ENCODE measurements around the gene WDR89. TPM values are rescaled to one million over a fixed set of nuclear protein-coding genes. Genes with fewer than 3 reads are reported as not detected.
"Not testable (repeated sequence)": the region's sequence is repeated elsewhere in the genome, so short reads cannot be mapped to it uniquely, and the experiment has no call there.

WDR89 gene
- total RNA-seq, 1 donor: 10.5 TPM

GRCh38 chr14:63633801-63634200, 7.9 kb downstream of the WDR89 start:
- Histone ChIP-seq H3K4me1 (ENCODE audit: insufficient read depth, low read length) (no peaks in the 10 kb centered on the region), H3K4me3 (ENCODE audit: insufficient read depth, low read length) (no peak overlapping the region), H3K27ac (ENCODE audit: low read depth, low read length) (no peak overlapping the region), H3K79me2 (ENCODE audit: insufficient read depth, low read length) (peaks cover 72% of the 10 kb centered on the region), H3K36me3 (ENCODE audit: insufficient read depth, low read length) (no peaks in the 10 kb centered on the region), H2AFZ (ENCODE audit: low read length) (no peak overlapping the region), H3K27me3 (ENCODE audit: insufficient read depth, low read length) (no peaks in the 10 kb centered on the region), H4K20me1 (ENCODE audit: insufficient read depth, low read length) (peaks cover 6% of the 10 kb centered on the region), H3K4me2 (ENCODE audit: insufficient read depth, low read length) (no peak overlapping the region), H3K9me3 (ENCODE audit: low read depth, low read length) (no peaks in the 10 kb centered on the region)
- TF ChIP-seq CTCF (IDR thresholded peaks at IDR 0.05; ENCODE audit: extremely low read depth, low read depth, low read length): no peak
- DNase-seq (ENCODE audit: insufficient read length, low spot score, missing footprints): no peak

GRCh38 chr14:63632932-63633514, 8.6 kb downstream of the WDR89 start:
- Histone ChIP-seq H3K4me3 (ENCODE audit: insufficient read depth, low read length) (no peak overlapping the region), H3K36me3 (ENCODE audit: insufficient read depth, low read length) (no peaks in the 10 kb centered on the region), H3K4me1 (ENCODE audit: insufficient read depth, low read length) (no peaks in the 10 kb centered on the region), H4K20me1 (ENCODE audit: insufficient read depth, low read length) (peaks cover 6% of the 10 kb centered on the region), H3K9me3 (ENCODE audit: low read depth, low read length) (no peaks in the 10 kb centered on the region), H3K4me2 (ENCODE audit: insufficient read depth, low read length) (no peak overlapping the region), H3K79me2 (ENCODE audit: insufficient read depth, low read length) (peaks cover 68% of the 10 kb centered on the region), H3K27me3 (ENCODE audit: insufficient read depth, low read length) (no peaks in the 10 kb centered on the region), H3K27ac (ENCODE audit: low read depth, low read length) (no peak overlapping the region), H2AFZ (ENCODE audit: low read length) (no peak overlapping the region)
- peak; percentile 68 for TF ChIP-seq CTCF (IDR thresholded peaks at IDR 0.05; ENCODE audit: extremely low read depth, low read depth, low read length)
- no peak for DNase-seq (ENCODE audit: insufficient read length, low spot score, missing footprints)

GRCh38 chr14:63624701-63625100, 17.0 kb downstream of the WDR89 start:
- no peak overlapping the region for H3K4me2 ChIP-seq (ENCODE audit: insufficient read depth, low read length)

GRCh38 chr14:63624203-63624602, 17.5 kb downstream of the WDR89 start:
- no peak overlapping the region for H2AFZ ChIP-seq (ENCODE audit: low read length)
- no peak for DNase-seq (ENCODE audit: insufficient read length, low spot score, missing footprints)
- no peaks in the 10 kb centered on the region for H3K9me3 ChIP-seq (ENCODE audit: low read depth, low read length)
- peaks cover 11% of the 10 kb centered on the region for H3K79me2 ChIP-seq (ENCODE audit: insufficient read depth, low read length)
- H3K27me3 ChIP-seq (ENCODE audit: insufficient read depth, low read length): no peaks in the 10 kb centered on the region
- H3K36me3 ChIP-seq (ENCODE audit: insufficient read depth, low read length): no peaks in the 10 kb centered on the region
- no peak overlapping the region for H3K4me3 ChIP-seq (ENCODE audit: insufficient read depth, low read length)
- H3K4me1 ChIP-seq (ENCODE audit: insufficient read depth, low read length): no peaks in the 10 kb centered on the region
- no peaks in the 10 kb centered on the region for H4K20me1 ChIP-seq (ENCODE audit: insufficient read depth, low read length)
- H3K4me2 ChIP-seq (ENCODE audit: insufficient read depth, low read length): no peak overlapping the region
- no peak overlapping the region for H3K27ac ChIP-seq (ENCODE audit: low read depth, low read length)
- no peak for TF ChIP-seq CTCF (IDR thresholded peaks at IDR 0.05; ENCODE audit: extremely low read depth, low read depth, low read length)

More at GRCh38 chr14:63624701-63625100, 17.0 kb downstream of the WDR89 start:
- Histone ChIP-seq H4K20me1 (ENCODE audit: insufficient read depth, low read length) (no peaks in the 10 kb centered on the region), H3K4me3 (ENCODE audit: insufficient read depth, low read length) (no peak overlapping the region), H3K4me1 (ENCODE audit: insufficient read depth, low read length) (no peaks in the 10 kb centered on the region), H3K36me3 (ENCODE audit: insufficient read depth, low read length) (no peaks in the 10 kb centered on the region), H3K9me3 (ENCODE audit: low read depth, low read length) (no peaks in the 10 kb centered on the region), H3K27ac (ENCODE audit: low read depth, low read length) (no peak overlapping the region), H3K27me3 (ENCODE audit: insufficient read depth, low read length) (no peaks in the 10 kb centered on the region), H2AFZ (ENCODE audit: low read length) (no peak overlapping the region), H3K79me2 (ENCODE audit: insufficient read depth, low read length) (peaks cover 13% of the 10 kb centered on the region)
- DNase-seq (ENCODE audit: insufficient read length, low spot score, missing footprints): no peak
- no peak for TF ChIP-seq CTCF (IDR thresholded peaks at IDR 0.05; ENCODE audit: extremely low read depth, low read depth, low read length)

GRCh38 chr14:63621975-63622374, 19.7 kb downstream of the WDR89 start:
- not testable (repeated sequence) for H3K4me3 ChIP-seq (ENCODE audit: insufficient read depth, low read length); H4K20me1 ChIP-seq (ENCODE audit: insufficient read depth, low read length); H3K9me3 ChIP-seq (ENCODE audit: low read depth, low read length); H3K36me3 ChIP-seq (ENCODE audit: insufficient read depth, low read length); H3K4me1 ChIP-seq (ENCODE audit: insufficient read depth, low read length); H2AFZ ChIP-seq (ENCODE audit: low read length); H3K4me2 ChIP-seq (ENCODE audit: insufficient read depth, low read length); H3K27ac ChIP-seq (ENCODE audit: low read depth, low read length); H3K27me3 ChIP-seq (ENCODE audit: insufficient read depth, low read length); DNase-seq (ENCODE audit: insufficient read length, low spot score, missing footprints)
- peaks cover 19% of the 10 kb centered on the region for H3K79me2 ChIP-seq (ENCODE audit: insufficient read depth, low read length)
